Mononuclear cell (primary cell): ENCODE measurements around the gene RAB11B. TPM values are rescaled to one million over a fixed set of nuclear protein-coding genes. Genes with fewer than 3 reads are reported as not detected.
"Not testable (repeated sequence)": the region's sequence is repeated elsewhere in the genome, so short reads cannot be mapped to it uniquely, and the experiment has no call there.

Source experiments
- H3K27me3 ChIP-seq: 2 replicates; pipeline ENCODE4 v1.6.0; 2011; ENCODE audit warnings: low read length, control low read depth; ENCODE audit not compliant: insufficient read depth
- H3K4me1 ChIP-seq: 2 replicates; pipeline ENCODE4 v1.5.1; 2011; ENCODE audit warnings: mild to moderate bottlenecking, low read length, control low read depth; ENCODE audit not compliant: insufficient read depth
- H3K4me3 ChIP-seq: 2 replicates; pipeline ENCODE4 v1.5.1; 2011; ENCODE audit warnings: mild to moderate bottlenecking, low read length, moderate library complexity
- H3K9me3 ChIP-seq: 2 replicates; pipeline ENCODE4 v1.5.1; 2011; ENCODE audit warnings: low read depth, mild to moderate bottlenecking, control low read depth, low read length
- total RNA-seq: library from RNA; depleted of rRNA; stranded (reverse); fragments of >200 nt; gene quantifications from one replicate; pipeline ENCODE4 v1.2.3, GENCODE V29; 2012

RAB11B gene
- total RNA-seq, 1 donor: 24.3 TPM

DNA sequence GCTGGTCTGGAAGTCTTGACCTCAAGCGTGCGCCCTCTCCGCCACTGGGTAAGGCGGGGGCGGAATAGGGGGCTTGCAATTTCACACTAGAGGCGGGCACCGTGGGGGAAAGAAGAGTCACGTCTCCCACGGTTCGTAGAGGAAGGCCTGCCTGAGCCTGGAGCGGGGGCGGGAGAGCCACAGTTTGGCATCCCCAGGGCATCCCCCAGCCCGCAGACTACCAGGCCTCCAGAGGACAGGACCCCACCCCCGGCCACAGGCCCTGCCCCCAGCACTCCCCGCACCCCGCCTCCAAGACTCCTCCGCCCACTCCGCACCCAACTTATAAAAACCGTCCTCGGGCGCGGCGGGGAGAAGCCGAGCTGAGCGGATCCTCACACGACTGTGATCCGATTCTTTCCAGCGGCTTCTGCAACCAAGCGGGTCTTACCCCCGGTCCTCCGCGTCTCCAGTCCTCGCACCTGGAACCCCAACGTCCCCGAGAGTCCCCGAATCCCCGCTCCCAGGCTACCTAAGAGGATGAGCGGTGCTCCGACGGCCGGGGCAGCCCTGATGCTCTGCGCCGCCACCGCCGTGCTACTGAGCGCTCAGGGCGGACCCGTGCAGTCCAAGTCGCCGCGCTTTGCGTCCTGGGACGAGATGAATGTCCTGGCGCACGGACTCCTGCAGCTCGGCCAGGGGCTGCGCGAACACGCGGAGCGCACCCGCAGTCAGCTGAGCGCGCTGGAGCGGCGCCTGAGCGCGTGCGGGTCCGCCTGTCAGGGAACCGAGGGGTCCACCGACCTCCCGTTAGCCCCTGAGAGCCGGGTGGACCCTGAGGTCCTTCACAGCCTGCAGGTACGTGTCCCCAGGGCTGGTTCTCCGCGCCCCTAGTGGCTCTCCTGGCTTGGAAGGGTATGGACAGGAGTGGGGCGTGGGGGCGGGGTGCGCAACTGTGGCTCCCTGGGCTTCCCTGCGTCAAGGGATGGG lies 26.1 kb upstream of the RAB11B start, which contains the start of gene ANGPTL4:
Gene ANGPTL4, plus strand, starts transcription at position 353 of the 969 bp plus-strand sequence. Its CDS starts 167 bp downstream, at position 520.
- no peaks in the 10 kb centered on the region for H3K9me3 ChIP-seq
- H3K4me3 ChIP-seq: no peak within 1 kb of the TSS
- peaks cover 14% of the 10 kb centered on the region for H3K4me1 ChIP-seq
- peaks cover 28% of the 10 kb centered on the region for H3K27me3 ChIP-seq

DNA sequence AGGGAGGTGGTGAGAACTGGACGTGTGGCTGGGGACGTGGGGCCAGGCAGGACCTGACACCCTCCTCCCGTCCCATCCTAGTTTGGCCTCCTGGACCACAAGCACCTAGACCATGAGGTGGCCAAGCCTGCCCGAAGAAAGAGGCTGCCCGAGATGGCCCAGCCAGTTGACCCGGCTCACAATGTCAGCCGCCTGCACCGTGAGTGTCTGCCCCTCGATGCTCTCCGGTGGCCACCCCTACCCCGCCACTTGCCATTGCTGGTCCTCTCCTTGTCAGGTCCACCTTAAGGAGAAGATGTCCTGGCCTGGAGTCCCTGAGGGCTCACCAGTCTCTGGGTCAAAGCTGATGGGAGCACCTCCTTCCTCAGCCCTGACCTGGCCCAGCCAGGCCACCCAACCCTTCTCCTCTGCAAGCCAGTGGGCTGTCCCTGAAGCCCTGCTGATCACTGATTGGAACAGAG lies 24.0 kb upstream of the RAB11B start:
- Histone ChIP-seq H3K4me1 (peaks cover 14% of the 10 kb centered on the region), H3K27me3 (peaks cover 28% of the 10 kb centered on the region), H3K4me3 (no peak overlapping the region), H3K9me3 (no peaks in the 10 kb centered on the region)

DNA sequence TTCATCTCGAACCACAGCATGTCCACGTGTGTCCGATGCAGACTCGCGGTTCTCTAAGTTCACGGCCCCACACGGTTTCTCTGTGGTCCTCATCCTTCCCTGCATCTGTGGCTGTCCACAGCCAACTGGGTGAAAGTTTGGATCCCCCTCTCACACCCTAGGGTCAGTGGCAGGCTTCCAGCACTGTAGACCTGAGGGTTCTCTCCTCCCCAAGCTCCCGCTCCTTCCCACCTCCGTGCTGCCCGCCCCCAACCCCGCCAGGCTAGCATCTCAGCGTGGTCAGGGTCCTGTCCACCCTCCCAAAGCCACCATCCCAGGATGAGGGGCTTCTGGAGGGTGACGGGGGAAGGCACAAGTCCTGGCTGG lies 23.2 kb upstream of the RAB11B start:
- Histone ChIP-seq H3K27me3 (peaks cover 24% of the 10 kb centered on the region), H3K4me1 (peaks cover 14% of the 10 kb centered on the region), H3K9me3 (no peaks in the 10 kb centered on the region), H3K4me3 (no peak overlapping the region)

DNA sequence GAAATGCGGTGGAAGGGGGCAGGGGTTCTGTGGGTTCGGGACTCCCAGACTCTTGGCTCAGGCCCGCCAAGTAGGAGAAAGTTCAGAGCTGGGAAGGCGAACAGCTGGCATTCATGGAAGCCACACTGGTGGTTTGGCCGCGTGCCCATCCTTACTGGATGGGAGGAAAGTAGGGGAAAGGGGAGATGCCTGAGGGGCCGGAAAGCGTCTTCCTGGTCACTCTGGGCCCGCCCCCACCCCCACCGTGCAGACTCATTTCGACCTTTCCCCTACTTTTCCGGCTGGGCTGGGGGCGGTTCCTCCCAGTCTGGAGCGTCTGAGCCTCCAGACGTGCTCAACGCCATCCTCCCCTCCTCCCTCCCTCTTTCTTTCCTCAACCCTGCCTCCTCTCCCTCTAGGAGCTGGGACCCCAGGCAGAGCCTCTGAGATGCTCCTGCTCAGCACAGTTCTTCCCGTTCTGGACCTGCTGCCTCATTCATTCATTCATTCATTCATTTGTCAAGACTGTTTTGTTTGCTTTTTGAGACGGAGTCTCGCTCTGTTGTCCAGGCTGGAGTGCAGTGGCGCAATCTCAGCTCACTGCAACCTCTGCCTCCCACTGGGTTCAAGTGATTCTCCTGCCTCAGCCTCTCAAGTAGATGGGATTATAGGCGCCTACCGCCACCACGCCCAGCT lies 22.7 kb upstream of the RAB11B start:
- Histone ChIP-seq H3K4me3 (no peak overlapping the region), H3K4me1 (peaks cover 14% of the 10 kb centered on the region), H3K27me3 (peaks cover 20% of the 10 kb centered on the region), H3K9me3 (no peaks in the 10 kb centered on the region)

DNA sequence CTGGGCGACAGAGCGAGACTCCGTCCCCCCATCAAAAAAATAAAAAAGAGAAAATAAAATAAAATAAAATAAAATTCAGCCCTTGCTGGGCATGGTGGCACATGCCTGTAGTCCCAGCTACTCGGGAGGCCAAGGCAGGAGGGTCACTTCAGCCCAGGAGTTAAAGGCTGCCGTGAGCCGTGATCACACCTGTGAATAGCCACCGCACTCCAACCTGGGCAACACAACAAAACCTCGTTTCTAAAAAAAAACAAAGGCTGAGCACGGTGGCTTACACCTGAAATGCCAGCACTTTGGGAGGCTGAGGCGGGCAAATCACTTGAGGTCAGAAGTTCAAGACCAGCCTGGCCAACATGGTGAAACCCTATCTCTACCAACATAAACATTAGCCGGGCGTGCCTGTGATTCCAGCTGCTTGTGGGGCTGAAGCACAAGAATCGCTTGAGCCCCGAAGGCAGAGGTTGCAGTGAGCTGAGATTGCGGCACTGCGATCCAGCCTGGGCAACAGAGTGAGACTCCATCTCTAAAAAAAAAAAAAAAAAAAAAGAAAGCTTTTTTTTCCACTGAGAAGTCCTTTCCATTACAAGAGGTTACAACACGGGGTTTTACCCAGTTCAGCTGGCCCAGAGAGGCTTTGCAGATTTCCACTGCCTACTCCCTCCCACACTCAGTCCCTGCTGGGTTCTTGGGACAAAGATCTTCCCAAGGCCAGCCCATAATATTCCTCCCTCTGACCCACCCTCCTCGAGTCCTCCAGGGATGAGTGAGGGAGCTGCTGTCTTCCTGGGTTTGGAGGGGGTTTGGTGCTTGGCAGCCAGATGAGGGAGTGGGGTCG lies 19.8 kb upstream of the RAB11B start:
- H3K9me3 ChIP-seq: no peaks in the 10 kb centered on the region
- no peaks in the 10 kb centered on the region for H3K4me1 ChIP-seq
- peaks cover 4% of the 10 kb centered on the region for H3K27me3 ChIP-seq
- H3K4me3 ChIP-seq: no peak overlapping the region

DNA sequence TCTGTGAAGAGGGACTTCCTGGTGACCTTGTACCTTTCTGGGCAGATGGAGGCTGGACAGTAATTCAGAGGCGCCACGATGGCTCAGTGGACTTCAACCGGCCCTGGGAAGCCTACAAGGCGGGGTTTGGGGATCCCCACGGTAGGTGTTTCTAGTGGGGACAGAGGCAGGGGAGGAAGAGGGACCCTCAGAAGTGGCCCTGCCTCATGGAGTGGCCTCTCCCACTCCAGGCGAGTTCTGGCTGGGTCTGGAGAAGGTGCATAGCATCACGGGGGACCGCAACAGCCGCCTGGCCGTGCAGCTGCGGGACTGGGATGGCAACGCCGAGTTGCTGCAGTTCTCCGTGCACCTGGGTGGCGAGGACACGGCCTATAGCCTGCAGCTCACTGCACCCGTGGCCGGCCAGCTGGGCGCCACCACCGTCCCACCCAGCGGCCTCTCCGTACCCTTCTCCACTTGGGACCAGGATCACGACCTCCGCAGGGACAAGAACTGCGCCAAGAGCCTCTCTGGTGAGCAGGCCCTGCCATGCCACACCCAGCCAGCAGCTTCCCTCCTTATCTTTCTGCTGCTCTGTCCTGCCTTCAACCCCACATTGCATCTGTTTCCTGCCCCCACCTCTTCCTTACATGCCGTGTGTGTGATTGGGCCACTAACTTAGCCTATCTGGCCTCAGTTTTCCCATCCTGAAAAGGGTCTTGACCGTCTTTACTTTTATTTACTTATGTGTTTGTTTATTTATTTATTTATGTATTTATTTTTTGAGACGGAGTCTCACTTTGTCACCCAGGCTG lies 19.0 kb upstream of the RAB11B start:
- Histone ChIP-seq H3K4me1 (no peaks in the 10 kb centered on the region), H3K9me3 (no peaks in the 10 kb centered on the region), H3K27me3 (no peaks in the 10 kb centered on the region), H3K4me3 (no peak overlapping the region)

DNA sequence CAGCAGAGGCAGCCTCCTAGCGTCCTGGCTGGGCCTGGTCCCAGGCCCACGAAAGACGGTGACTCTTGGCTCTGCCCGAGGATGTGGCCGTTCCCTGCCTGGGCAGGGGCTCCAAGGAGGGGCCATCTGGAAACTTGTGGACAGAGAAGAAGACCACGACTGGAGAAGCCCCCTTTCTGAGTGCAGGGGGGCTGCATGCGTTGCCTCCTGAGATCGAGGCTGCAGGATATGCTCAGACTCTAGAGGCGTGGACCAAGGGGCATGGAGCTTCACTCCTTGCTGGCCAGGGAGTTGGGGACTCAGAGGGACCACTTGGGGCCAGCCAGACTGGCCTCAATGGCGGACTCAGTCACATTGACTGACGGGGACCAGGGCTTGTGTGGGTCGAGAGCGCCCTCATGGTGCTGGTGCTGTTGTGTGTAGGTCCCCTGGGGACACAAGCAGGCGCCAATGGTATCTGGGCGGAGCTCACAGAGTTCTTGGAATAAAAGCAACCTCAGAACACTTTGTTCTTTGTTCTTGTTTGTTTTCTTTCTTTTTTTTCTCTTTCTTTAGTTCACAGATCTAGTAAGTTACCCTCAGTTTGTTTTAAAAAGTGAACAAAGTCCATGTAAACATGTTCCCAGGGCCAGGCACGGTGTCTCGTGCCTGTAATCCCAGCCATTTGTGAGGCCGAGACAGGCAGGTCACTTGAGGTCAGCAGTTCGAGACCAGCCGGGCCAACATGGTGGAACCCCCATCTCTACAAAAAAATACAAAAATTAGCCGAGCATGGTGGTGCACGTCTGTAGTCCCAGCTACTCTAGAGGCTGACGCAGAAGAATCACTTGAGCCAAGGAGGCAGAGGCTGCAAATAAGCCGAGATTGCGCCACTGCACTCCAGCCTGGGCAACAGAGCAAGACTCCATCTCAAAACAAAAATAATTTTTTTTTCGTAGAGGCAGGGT lies 16.0 kb upstream of the RAB11B start:
- Histone ChIP-seq H3K4me3 (no peak overlapping the region), H3K4me1 (no peaks in the 10 kb centered on the region), H3K27me3 (no peaks in the 10 kb centered on the region), H3K9me3 (no peaks in the 10 kb centered on the region)

DNA sequence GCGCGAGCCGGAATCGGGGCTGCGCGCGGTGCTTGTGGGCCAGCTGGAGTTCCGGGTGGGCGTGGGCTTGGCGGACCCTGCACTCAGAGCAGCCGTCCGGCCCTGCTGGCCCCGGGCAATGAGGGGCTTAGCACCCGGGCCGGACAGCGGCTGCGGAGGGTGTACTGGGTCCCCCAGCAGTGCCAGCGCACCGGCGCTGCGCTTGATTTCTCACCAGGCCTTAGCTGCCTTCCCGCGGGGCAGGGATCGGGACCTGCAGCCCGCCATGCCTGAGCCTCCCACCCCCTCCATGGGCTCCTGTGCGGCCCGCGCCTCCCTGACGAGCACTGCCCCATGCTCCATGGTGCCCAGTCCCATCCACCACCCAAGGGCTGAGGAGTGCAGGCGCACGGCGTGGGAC lies 14.4 kb upstream of the RAB11B start:
- H3K9me3 ChIP-seq, H3K4me3 ChIP-seq, H3K27me3 ChIP-seq: not testable (repeated sequence)

DNA sequence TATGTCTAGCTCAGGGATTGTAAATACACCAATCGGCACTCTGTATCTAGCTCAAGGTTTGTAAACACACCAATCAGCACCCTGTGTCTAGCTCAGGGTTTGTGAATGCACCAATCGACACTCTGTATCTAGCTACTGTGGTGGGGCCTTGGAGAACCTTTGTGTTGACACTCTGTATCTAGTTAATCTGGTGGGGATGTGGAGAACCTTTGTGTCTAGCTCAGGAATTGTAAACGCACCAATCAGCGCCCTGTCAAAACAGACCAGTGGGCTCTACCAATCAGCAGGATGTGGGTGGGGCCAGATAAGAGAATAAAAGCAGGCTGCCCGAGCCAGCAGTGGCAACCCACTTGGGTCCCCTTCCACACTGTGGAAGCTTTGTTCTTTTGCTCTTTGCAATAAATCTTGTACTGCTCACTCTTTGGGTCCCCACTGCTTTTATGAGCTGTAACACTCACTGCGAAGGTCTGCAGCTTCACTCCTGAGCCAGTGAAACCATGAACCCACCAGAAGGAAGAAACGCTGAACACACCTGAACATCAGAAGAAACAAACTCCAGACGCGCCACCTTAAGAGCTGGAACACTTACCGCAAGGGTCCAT lies 13.7 kb upstream of the RAB11B start:
- H3K27me3 ChIP-seq, H3K4me3 ChIP-seq, H3K9me3 ChIP-seq, H3K4me1 ChIP-seq: not testable (repeated sequence)

More for the DNA sequence above, 14.4 kb upstream of the RAB11B start:
- H3K4me1 ChIP-seq: not testable (repeated sequence)

DNA sequence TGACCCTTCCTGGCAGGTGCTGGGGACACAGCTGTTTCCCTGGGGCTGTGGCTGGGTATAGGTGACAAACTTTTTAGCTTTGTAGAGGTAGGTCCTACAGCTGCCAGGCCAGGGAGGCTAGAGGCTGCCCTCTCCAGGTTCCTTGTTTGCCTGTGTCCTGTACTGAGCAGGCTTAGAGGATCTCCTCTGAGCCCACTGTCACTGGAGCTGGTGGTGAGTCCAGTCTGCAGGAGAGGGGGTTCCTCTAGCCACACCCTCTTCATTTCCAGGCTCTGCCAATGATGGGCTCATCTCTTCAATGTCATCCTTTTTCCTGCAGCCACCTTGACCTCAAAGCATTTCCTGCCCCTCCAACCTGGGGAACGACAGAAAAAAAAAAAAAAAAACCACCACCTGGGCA lies 12.6 kb upstream of the RAB11B start:
- no peaks in the 10 kb centered on the region for H3K9me3 ChIP-seq
- no peak overlapping the region for H3K4me3 ChIP-seq
- no peaks in the 10 kb centered on the region for H3K4me1 ChIP-seq
- H3K27me3 ChIP-seq: no peaks in the 10 kb centered on the region

DNA sequence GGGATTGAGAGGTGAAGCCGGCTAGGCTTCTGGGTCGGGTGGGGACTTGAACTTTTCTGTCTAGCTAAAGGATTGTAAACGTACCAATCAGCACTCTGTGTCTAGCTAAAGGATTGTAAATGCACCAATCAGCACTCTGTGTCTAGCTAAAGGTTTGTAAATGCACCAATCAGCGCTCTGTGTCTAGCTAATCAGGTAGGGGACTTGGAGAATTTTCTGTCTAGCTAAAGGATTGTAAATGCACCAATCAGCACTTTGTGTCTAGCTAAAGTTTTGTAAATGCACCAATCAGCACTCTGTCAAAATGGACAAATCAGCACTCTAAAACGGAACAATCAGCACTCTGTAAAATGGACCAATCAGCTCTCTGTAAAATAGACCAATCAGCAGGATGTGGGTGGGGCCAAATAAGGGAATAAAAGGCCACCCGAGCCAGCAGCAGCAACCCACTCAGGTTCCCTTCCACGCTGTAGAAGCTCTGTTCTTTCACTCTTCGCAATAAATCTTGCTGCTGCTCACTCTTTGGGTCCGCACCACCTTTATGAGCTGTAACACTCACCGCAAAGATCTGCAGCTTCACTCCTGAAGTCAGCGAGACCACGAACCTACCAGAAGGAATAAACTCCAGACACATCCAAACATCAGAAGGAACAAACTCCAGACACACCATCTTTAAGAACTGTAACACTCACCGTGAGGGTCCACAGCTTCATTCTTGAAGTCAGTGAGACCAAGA lies 10.8 kb upstream of the RAB11B start:
- not testable (repeated sequence) for H3K9me3 ChIP-seq, H3K4me1 ChIP-seq, H3K4me3 ChIP-seq, H3K27me3 ChIP-seq

DNA sequence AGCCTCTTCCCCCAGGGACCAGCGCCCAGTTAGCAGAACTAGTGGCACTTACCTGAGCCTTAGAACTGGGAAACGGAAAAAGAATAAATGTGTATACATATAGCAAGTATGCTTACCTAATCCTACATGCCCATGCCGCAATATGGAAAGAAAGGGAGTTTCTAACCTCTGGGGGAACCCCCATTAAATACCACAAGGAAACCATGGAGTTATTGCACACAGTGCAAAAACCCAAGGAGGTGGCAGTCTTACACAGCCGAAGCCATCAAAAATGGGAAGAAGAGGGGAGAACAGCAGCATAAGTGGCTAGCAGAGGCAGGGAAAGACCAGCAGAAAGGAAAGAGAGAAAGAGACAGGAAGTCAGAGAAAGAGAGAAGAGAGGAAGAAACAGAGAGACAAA lies 5.6 kb upstream of the RAB11B start:
- not testable (repeated sequence) for H3K4me3 ChIP-seq, H3K27me3 ChIP-seq, H3K4me1 ChIP-seq, H3K9me3 ChIP-seq

DNA sequence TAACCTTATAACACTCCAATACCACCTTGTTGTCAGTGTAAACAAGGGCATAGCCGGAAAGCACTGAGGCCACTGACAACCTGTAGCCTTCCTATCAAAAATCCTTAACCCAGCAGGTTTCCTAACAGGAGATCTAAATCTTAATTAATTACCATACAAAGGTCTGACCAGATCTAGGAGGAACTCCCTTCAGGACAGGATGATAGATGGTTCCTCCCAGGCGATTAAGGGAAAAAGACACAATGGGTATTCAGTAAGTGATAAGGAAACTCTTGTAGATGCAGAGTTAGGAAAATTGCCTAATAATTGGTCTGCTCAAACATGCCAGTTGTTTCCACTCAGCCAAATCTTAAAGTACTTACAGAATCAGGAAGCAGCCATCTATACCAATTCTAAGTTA lies 5.1 kb upstream of the RAB11B start:
- not testable (repeated sequence) for H3K4me3 ChIP-seq, H3K27me3 ChIP-seq, H3K9me3 ChIP-seq, H3K4me1 ChIP-seq
